K562 (cell line): ENCODE results near the gene TCHH. TPM values are rescaled to one million over a fixed set of nuclear protein-coding genes. Genes with fewer than 3 reads are reported as not detected.

Experiments used
- ATAC-seq: fragments of 200-7000 bp; cut with Tn5 transposase; 3 replicates; pipeline ENCODE4 v1.9.1; 2020; ENCODE audit warnings: moderate library complexity
- BruUV-seq: library from RNA; stranded (reverse); fragments of 400-500 nt; replicated peaks from 2 replicates; lab custom pipeline; 2021; lab: Mats Ljungman, UMichigan
- CTCF ChIA-PET: fragments of 300-600 bp; formaldehyde crosslinking; extraction: SDS; loops from one replicate; lab custom pipeline; 2021; ENCODE audit warnings: low intra/inter-chr PET ratio; lab: Yijun Ruan, JAX
- POLR2A ChIA-PET: fragments of 300-600, 350-650 bp; sonication (Branson Sonifier 250); formaldehyde crosslinking; extraction: SDS; loops from one replicate; lab custom pipeline; 2021; ENCODE audit warnings: antibody characterized with exemption, inconsistent platforms; lab: Yijun Ruan, JAX
- DNase-seq, 4 experiments: peaks; one replicate each; pipeline versions ENCODE4 v3.0.0 to v3.0.0-alpha.2; 2011 to 2018; ENCODE audit warnings: low spot score in 3 of 4, mixed read lengths in 3 of 4; ENCODE audit errors: extremely low read depth in 1 of 4
- FAIRE-seq: peaks from 2 replicates; lab custom pipeline; 2011; peaks lifted over from hg19 to GRCh38; lab: Jason Lieb, UNC
- H2AFZ ChIP-seq: 2 replicates; pipeline ENCODE4 v1.6.0; 2011; ENCODE audit warnings: low read depth, low read length, control low read depth, inconsistent platforms
- H3K27ac ChIP-seq: fragments of 200-600 bp; 3 replicates; pipeline ENCODE4 v1.8.0; 2011; ENCODE audit warnings: low read depth, mild to moderate bottlenecking, control low read depth, inconsistent platforms, low read length, moderate library complexity, mixed read lengths; ENCODE audit errors: extremely low read depth
- H3K27me3 ChIP-seq, 2 experiments: fragments of 300-600 bp in 1 of 2; 2 replicates in 1 of 2; 3 replicates in 1 of 2; pipeline versions ENCODE4 v1.6.0 to v1.8.0; 2011; ENCODE audit warnings: inconsistent platforms in 2 of 2, low read length in 2 of 2, mild to moderate bottlenecking in 1 of 2, mixed read lengths in 1 of 2, moderate library complexity in 1 of 2; ENCODE audit not compliant: control insufficient read depth in 2 of 2, insufficient read depth in 2 of 2
- H3K36me3 ChIP-seq: fragments of 300-600 bp; 3 replicates; pipeline ENCODE4 v1.8.0; 2011; ENCODE audit warnings: mild to moderate bottlenecking, low read length, inconsistent platforms; ENCODE audit not compliant: control insufficient read depth, insufficient read depth
- H3K4me1 ChIP-seq, 2 experiments: fragments of 200-600 bp in 1 of 2; replicated peaks in 1 of 2; 2 replicates in 1 of 2; 3 replicates in 1 of 2; pipeline versions ENCODE4 v1.5.1 to v1.8.0; 2011; ENCODE audit warnings: inconsistent platforms in 2 of 2, low read length in 2 of 2, mild to moderate bottlenecking in 1 of 2, mixed read lengths in 1 of 2, moderate library complexity in 1 of 2; ENCODE audit not compliant: control insufficient read depth in 2 of 2, insufficient read depth in 2 of 2
- H3K4me2 ChIP-seq: 2 replicates; pipeline ENCODE4 v1.6.1; 2011; ENCODE audit warnings: low read length, control low read depth, inconsistent platforms, mixed read lengths; ENCODE audit not compliant: insufficient read depth
- H3K4me3 ChIP-seq: fragments of 200-600 bp; sonication (generic), shearing (Covaris generic); 2 replicates; pipeline ENCODE4 v1.5.1; 2016; ENCODE audit warnings: control low read depth, inconsistent platforms
- H3K79me2 ChIP-seq: fragments of 200-600 bp; 3 replicates; pipeline ENCODE4 v1.8.0; 2011; ENCODE audit warnings: low read length, inconsistent platforms; ENCODE audit not compliant: control insufficient read depth, insufficient read depth
- H3K9ac ChIP-seq, 2 experiments: 2 replicates each; pipeline versions ENCODE4 v1.6.0 to v1.6.1; 2011; ENCODE audit warnings: low read depth in 2 of 2, low read length in 2 of 2, control low read depth in 1 of 2, inconsistent platforms in 1 of 2, mild to moderate bottlenecking in 1 of 2, mixed read lengths in 1 of 2; ENCODE audit not compliant: insufficient read depth in 1 of 2
- H3K9me1 ChIP-seq: one replicate; pipeline ENCODE4 v1.6.0; 2011; ENCODE audit warnings: inconsistent platforms, mild to moderate bottlenecking, low read length, moderate library complexity; ENCODE audit not compliant: control insufficient read depth, insufficient read depth
- H3K9me3 ChIP-seq: replicated peaks from 2 replicates; pipeline ENCODE4 v1.5.1; 2011; ENCODE audit warnings: low read depth, low read length, inconsistent platforms; ENCODE audit not compliant: control insufficient read depth, insufficient read depth
- H4K20me1 ChIP-seq: replicated peaks from 2 replicates; pipeline ENCODE4 v1.6.1; 2011; ENCODE audit warnings: low read length, inconsistent platforms, mixed read lengths; ENCODE audit not compliant: control insufficient read depth, insufficient read depth
- CBFA2T2 ChIP-seq: fragments of 450-650 bp; conservative IDR thresholded peaks from 2 replicates; pipeline ENCODE4 v1.6.1; 2017; ENCODE audit warnings: mild to moderate bottlenecking
- EGR1 ChIP-seq: fragments of 450-650 bp; conservative IDR thresholded peaks from 2 replicates; pipeline ENCODE4 v1.6.1; 2017; ENCODE audit warnings: mild to moderate bottlenecking
- FOS ChIP-seq: IDR thresholded peaks from 3 replicates; pipeline ENCODE4 v1.6.1; 2011; ENCODE audit not compliant: insufficient read length; ENCODE audit errors: extremely low read depth
- GATA2 ChIP-seq: sonication (generic); formaldehyde crosslinking; IDR thresholded peaks from 2 replicates; pipeline ENCODE4 v1.4.0; 2020; ENCODE audit warnings: mild to moderate bottlenecking, missing genetic modification reagents
- HCFC1 ChIP-seq: IDR thresholded peaks from 2 replicates; pipeline ENCODE4 v1.6.1; 2012; ENCODE audit warnings: low read depth, low read length, improper control_type of control experiment
- KLF16 ChIP-seq: IDR thresholded peaks from 2 replicates; pipeline ENCODE4 v1.6.1; 2016; ENCODE audit warnings: antibody characterized with exemption
- MTF1 ChIP-seq: fragments of 250-450 bp; sonication (Bioruptor Pico); IDR thresholded peaks from 2 replicates; pipeline ENCODE4 v1.9.0; 2021; ENCODE audit warnings: moderate library complexity, mild to moderate bottlenecking, inconsistent platforms, borderline replicate concordance
- MYNN ChIP-seq, 2 experiments: sonication (generic); formaldehyde crosslinking in 1 of 2; IDR thresholded peaks; 2 replicates each; pipeline versions ENCODE4 v1.5.0 to v1.6.1; 2016 to 2020; ENCODE audit warnings: antibody characterized with exemption in 1 of 2, missing genetic modification reagents in 1 of 2
- PTTG1 ChIP-seq: fragments of 450-650 bp; IDR thresholded peaks from 2 replicates; pipeline ENCODE4 v1.6.1; 2016; ENCODE audit warnings: low read depth, mild to moderate bottlenecking, missing genetic modification characterization, missing compliant biosample characterization
- RBM39 ChIP-seq: fragments of 200-400 bp; formaldehyde crosslinking; optimal IDR thresholded peaks from 2 replicates; pipeline ENCODE3; 2018; ENCODE audit warnings: low read depth, low read length
- ZNF77 ChIP-seq: fragments of 250-450 bp; sonication (Bioruptor Pico); IDR thresholded peaks from 2 replicates; pipeline ENCODE4 v1.5.0; 2020
- WGBS: fragments of 100-300 bp; shearing (Covaris generic); methylation state at CpG from one replicate; pipeline ENCODE4 v1.1.6; 2016; ENCODE audit warnings: low coverage, mixed read lengths; ENCODE audit not compliant: insufficient coverage; ENCODE audit errors: missing lambda C conversion rate; 5-methylcytosine and 5-hydroxymethylcytosine counted together
- in situ Hi-C: fragments of 300-500 bp; cut with MboI; formaldehyde crosslinking; loops from 4 replicates; pipeline ENCODE4 v1.15.0; 2018; ENCODE audit warnings: inconsistent platforms, mixed read lengths
- intact Hi-C: fragments of 100-400 bp; cut with micrococcal nuclease; formaldehyde crosslinking; loops from 2 replicates; pipeline ENCODE4 v1.14.2; 2022
- polyA plus RNA-seq, 8 experiments: library from polyadenylated mRNA; depleted of rRNA in 4 of 8; stranded (reverse) in 5 of 8; unstranded in 3 of 8; fragments of >200 nt; fragmentation: Nextera tagmentation in 2 of 8; fragmentation: Illumina TruSeq in 1 of 8; extraction: Ambion mirVana in 2 of 8; extraction: Trizol in 1 of 8; gene quantifications; 2 replicates each; pipeline versions ENCODE4 v1.2.1 to v1.2.3, GENCODE V29; 2011 to 2014; ENCODE audit warnings: inconsistent platforms in 1 of 8, missing spikeins in 1 of 8
- total RNA-seq, 7 experiments: library from RNA; depleted of rRNA in 6 of 7; stranded (reverse); fragments of >200 nt in 6 of 7; fragmentation: Illumina TruSeq in 2 of 7; extraction: Trizol in 2 of 7; gene quantifications; 2 replicates each; pipeline versions ENCODE4 v1.2.1 to v1.2.3, GENCODE V29; 2011 to 2021; ENCODE audit warnings: low replicate concordance in 1 of 7
- TF ChIP-seq, protein P1 (sequence below): fragments of 450-650 bp; formaldehyde crosslinking; IDR thresholded peaks from 2 replicates; pipeline ENCODE4 v1.4.0; 2020; ENCODE audit warnings: mild to moderate bottlenecking, moderate library complexity
- TF ChIP-seq, protein P2 (sequence below): fragments of 250-450 bp; sonication (Bioruptor Pico); IDR thresholded peaks from 2 replicates; pipeline ENCODE4 v1.5.1; 2021; ENCODE audit warnings: mild to moderate bottlenecking
- TF ChIP-seq, protein P3 (sequence below): sonication (generic); formaldehyde crosslinking; IDR thresholded peaks from 2 replicates; pipeline ENCODE4 v1.8.0; 2022; ENCODE audit warnings: missing genetic modification reagents, mild to moderate bottlenecking, borderline replicate concordance

Gene TCHH
- total and polyA plus RNA-seq, 9 of the 15 experiments (the other 6 are each of a cell fraction or from before 2014, with no cell fraction given) = not detected

DNA sequence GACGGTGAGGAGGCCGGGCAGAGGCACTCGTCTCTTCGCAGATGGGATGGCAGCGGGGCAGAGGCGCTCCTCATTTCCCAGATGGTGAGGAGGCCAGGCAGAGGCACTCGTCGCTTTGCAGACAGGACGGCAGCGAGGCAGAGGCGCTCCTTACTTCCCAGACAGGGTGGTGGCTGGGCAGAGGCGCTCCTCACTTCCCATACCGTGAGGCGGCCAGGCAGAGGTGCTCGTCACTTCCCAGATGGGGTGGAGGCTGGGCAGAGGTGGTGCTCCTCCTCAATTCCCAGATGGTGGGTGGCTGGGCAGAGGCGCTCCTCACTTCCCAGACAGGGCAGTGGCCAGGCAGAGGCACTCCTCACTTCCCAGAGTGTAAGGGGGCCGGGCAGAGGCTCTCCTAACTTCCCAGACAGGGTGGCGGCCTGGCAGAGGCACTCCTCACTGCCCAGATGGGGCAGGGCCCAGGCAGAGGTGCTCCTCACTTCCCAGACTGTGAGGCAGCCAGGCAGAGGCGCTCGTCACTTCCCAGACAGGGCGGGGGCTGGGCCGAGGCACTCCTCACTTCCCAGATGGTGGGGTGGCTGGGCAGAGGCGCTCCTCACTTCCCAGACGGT, 36.3 kb downstream of the TCHH start:
- H3K27ac ChIP-seq = no peak overlapping the region
- no peaks in the 10 kb centered on the region for H3K9me1 ChIP-seq
- TF ChIP-seq KLF16 (no peak), CBFA2T2 (no peak), ZNF77 (CRISPR knock-in tag) (no peak), PTTG1 (tag) (no peak), FOS (no peak), EGR1 (no peak), HCFC1 (no peak), GATA2 (CRISPR knock-in tag) (no peak), RBM39 (no peak), MYNN (IDR thresholded peaks at IDR 0.05) (no peak), MYNN (CRISPR knock-in tag; IDR thresholded peaks at IDR 0.05) (no peak), MTF1 (CRISPR knock-in tag) (no peak)
- TF ChIP-seq, protein P1, sequence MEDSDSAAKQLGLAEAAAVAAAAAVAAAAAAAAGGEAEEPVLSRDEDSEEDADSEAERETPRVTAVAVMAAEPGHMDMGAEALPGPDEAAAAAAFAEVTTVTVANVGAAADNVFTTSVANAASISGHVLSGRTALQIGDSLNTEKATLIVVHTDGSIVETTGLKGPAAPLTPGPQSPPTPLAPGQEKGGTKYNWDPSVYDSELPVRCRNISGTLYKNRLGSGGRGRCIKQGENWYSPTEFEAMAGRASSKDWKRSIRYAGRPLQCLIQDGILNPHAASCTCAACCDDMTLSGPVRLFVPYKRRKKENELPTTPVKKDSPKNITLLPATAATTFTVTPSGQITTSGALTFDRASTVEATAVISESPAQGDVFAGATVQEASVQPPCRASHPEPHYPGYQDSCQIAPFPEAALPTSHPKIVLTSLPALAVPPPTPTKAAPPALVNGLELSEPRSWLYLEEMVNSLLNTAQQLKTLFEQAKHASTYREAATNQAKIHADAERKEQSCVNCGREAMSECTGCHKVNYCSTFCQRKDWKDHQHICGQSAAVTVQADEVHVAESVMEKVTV (CRISPR knock-in tag) = no peak
- TF ChIP-seq, protein P2, sequence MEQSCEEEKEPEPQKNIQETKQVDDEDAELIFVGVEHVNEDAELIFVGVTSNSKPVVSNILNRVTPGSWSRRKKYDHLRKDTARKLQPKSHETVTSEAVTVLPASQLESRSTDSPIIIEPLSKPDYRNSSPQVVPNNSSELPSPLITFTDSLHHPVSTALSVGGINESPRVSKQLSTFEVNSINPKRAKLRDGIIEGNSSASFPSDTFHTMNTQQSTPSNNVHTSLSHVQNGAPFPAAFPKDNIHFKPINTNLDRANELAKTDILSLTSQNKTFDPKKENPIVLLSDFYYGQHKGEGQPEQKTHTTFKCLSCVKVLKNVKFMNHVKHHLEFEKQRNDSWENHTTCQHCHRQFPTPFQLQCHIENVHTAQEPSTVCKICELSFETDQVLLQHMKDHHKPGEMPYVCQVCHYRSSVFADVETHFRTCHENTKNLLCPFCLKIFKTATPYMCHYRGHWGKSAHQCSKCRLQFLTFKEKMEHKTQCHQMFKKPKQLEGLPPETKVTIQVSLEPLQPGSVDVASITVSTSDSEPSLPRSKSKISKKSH (CRISPR knock-in tag) = no peak
- TF ChIP-seq, protein P3, sequence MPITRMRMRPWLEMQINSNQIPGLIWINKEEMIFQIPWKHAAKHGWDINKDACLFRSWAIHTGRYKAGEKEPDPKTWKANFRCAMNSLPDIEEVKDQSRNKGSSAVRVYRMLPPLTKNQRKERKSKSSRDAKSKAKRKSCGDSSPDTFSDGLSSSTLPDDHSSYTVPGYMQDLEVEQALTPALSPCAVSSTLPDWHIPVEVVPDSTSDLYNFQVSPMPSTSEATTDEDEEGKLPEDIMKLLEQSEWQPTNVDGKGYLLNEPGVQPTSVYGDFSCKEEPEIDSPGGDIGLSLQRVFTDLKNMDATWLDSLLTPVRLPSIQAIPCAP (CRISPR knock-in tag) = no peak
- TF ChIP-seq, all 486 proteins: peak for 0
- ATAC-seq (no peak), FAIRE-seq (no peak), DNase-seq (no peak)
- Histone ChIP-seq H3K27me3 (peaks cover 7 to 11% of the 10 kb centered on the region in 2 experiments), H3K36me3 (no peaks in the 10 kb centered on the region), H3K79me2 (no peaks in the 10 kb centered on the region), H2AFZ (no peak overlapping the region), H3K4me3 (no peak overlapping the region), H3K9me3 (no peaks in the 10 kb centered on the region), H4K20me1 (no peaks in the 10 kb centered on the region), H3K4me1 (no peaks in the 10 kb centered on the region), H3K4me2 (no peak overlapping the region), H3K9ac (no peak overlapping the region)
- ChIA-PET CTCF (no interaction called here), POLR2A (no interaction called here)
- intact Hi-C loops = no loop called here
- 2% methylated on average over 23 of the region's 24 CpGs for WGBS
- BruUV-seq = no TSS peak
- in situ Hi-C loops = no loop called here
